Activated T-helper 9 cell treated with anti-CD3 and anti-CD28 coated beads, Interleukin-2, amount 50 U/mL, for 16 hours (primary cell): ENCODE data around the gene DLGAP4.

ENCODE experiments used
- DNase-seq: peaks from one replicate; pipeline ENCODE4 v3.0.0-alpha.2; 2020; ENCODE audit warnings: low read depth

DLGAP4 gene

DNA sequence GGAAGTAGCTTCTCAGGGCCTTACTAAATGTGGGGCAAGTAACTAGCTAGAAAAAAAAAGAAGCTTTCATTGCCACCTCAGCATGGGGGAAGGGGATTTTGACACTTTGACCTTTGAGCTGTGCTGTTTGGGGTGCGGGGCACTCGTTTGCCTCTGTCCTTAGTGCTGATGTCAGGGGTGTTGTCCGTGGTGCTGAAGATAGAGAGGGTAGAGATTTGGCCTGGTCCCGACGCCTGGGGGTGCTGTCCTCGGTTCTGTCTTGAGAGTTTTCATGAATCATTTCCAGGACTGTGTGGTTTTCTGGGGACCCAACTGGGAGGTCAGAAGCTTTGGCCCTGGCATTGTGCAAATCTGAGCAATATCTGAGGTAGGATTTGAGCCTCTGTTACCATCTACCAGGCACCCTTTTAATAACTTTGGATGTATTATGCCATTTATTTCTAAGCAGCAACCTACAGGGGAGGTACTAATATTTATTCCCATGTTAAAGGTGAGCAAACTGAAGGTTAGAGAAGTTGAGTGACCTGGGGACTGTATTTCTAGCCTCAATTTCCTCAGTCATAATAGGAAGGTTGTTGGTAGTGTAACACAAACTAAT is 78.0 kb downstream of the DLGAP4 start:
- no peak for DNase-seq

DNA sequence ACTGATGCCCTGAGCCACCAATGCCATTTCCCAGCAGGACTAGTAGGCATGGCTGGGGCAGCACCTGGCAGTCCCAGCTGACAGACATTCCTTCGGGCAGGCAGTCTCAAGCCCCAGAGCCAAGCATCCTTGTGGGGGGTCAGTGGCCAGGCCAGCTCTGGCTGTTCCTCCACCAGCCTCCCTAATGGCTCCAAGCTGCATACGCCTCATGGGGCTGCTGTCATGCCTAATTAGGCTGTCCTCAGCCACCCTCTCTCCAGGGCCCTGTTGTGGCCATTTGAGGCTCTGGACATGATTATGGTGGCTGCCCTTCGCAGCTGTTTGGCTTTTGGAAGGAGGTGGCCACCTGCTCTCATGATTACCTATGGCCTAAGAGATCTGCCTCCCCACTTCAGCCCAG is 79.4 kb downstream of the DLGAP4 start:
- no peak for DNase-seq

DNA sequence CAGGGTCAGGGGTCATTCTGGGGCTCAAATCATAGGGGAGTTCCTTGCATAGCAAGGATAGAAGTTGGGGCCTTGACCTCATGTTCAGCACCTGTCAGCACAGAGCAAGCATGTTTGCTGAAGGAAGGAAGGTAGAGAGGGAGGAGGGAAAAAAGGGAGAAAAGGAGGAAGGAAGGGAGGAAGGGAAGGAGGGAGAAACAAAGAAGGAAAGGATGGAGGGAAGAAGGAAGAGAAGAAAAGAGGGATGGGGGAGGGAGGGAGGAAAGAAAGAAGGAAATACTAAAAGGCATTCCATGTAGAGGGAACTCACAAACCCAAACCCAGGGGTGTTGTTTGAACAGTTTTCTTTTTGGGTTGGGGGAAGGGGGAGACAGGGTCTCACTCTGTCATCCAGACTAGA is 80.1 kb downstream of the DLGAP4 start:
- no peak for DNase-seq

DNA sequence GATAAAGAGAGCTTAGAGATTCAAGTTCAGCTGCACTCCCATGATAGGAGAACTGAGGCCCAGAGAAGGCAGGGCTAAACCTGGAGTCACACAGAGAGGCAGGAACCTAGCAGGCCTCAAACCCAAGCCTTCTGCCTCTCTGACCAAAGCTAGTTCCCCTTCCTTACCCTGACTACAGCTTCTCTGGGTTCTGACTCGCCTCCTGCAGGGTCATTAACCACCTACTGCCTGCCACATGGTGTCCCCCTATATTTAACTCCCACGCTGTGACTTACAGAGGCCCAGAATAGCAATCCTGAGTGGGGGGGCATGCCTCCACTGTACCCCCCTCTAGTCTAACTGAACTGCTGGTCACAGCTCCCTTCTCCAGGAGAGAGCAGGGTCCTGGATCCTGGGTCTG is 84.1 kb downstream of the DLGAP4 start:
- DNase-seq, result no peak

DNA sequence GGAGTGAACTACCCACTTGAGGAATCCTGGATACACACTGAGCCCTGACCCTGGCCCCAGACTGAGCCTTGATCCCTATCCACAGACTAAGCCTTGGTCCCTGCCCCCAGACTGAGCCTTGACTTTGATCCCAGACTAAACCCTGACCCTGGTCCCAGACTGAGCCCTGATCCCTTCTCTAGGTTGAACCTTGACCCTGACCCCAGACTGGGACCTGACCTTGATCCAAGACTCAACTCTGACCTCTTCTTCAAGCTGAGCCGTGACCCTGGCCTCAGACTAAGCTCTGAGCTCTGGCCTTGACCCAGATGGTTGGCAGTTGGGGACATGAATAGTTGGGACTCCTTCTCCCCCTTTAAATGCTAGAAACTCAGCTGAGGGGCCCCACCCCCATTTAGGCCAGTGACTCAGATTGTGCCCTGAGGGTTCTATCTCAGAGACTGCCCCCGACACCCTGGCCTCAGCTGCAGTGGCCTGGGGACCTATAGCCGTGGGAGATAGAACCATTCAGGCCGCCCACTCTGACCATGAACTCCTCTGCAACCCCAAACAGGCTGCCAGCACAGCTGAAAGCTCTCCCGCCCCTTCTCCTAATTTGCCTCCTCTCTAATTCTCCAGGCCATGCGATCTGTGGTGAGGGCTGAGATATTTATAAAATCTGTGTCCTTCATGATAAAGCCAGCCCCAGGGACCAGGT is 84.7 kb downstream of the DLGAP4 start:
- DNase-seq, result no peak

DNA sequence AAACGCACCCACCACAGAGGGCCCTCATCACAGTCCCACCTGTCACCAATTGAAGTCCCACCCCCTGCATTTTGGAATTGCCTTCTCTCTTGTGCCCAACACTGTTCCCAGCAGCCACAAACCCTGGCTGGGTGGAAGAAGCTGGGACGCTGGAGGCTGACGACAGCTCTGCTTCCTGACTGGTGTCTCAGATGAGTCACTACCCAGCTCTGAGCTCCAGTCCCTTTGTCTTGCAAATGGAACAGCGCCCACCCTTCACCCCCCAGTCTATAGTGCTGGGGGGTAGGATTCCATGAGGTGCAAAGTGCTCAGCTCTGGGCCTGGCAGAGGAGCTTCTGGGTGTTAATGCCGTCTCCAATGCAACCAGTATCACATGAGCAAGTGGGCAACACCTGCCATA is 85.3 kb downstream of the DLGAP4 start:
- DNase-seq, result no peak

DNA sequence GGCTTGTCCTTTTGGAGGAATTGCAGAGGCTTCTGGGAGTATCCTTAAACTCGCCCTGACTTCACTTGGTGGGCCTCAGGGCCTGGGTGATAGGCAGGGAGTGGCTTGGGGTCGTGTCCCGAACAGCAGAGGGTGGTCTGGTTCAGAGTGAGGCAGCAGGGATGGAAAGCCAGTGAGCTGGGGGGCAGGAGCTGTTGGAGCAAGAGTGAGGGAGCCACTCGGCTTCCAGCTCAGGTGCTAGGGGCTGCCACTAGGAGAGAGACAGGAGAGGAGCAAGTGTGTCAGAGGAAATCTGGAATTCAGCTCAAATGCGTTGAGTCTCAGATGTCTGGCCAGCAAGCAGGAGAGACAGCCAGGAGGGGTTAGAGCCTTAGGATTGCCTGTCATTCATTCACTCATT is 85.8 kb downstream of the DLGAP4 start:
- no peak for DNase-seq

DNA sequence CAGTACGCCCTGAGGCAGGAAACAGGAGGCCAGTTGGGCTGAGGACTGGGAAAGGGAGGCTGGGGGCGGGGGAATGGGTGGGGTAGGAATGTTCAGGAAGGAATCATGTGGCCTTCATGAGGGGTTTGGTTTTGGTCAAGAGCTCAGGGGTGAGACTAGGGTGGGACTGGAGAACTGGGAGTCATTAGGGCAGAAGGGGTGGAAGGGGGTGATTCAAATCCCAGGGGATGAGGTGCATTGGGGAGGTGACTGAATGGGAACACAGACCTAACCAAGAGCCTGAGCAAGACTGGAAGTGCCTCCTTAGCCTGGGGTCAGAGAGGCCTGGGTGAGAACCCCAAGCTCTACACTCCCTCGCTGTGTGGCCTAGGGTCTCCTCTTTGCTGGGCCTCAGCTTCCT is 86.8 kb downstream of the DLGAP4 start:
- no peak for DNase-seq

DNA sequence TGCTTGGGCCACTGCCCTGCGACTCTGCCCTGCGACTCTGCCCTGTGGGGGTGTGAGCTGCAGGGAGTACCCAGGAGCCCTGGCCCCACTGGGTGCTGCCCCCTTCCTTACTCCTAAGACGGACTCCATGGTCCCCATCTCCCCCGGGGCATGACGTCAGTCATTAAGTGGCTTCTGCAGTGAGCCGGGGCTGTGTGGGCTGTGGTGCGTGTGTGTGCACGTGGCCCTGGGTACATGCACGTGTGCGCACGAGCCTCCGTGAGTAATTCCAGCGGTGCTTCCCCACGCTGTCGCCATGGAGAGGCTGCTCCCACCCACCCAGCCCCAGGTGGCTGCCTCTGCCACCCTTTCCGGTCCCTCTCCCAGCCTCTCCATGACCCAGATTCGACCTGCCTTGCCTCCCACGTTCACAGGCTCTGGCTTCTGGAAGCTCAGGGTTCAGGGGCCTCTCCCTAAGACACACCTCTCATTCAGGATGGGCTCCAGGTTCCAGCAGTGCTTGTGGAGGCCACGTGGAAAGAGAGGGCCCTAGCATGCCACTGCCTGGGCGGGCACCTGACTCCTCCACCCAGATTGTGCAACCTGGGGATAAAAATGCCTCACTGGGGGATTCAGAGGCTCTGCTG is 88.3 kb downstream of the DLGAP4 start:
- DNase-seq, result no peak

DNA sequence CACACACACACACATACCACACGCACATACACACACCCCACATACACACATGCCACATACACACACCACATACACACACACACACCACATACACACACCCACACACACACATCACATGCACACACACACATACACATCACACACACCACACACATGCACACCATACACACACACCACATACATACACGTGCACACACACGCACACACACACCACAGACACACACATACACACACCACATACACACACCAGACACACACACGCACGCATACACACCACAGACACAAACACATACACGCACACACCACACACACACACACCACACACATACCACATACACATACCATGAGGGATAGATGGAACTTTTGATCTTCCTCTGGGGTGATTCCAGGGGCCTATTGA is 90.2 kb downstream of the DLGAP4 start:
- no peak for DNase-seq

DNA sequence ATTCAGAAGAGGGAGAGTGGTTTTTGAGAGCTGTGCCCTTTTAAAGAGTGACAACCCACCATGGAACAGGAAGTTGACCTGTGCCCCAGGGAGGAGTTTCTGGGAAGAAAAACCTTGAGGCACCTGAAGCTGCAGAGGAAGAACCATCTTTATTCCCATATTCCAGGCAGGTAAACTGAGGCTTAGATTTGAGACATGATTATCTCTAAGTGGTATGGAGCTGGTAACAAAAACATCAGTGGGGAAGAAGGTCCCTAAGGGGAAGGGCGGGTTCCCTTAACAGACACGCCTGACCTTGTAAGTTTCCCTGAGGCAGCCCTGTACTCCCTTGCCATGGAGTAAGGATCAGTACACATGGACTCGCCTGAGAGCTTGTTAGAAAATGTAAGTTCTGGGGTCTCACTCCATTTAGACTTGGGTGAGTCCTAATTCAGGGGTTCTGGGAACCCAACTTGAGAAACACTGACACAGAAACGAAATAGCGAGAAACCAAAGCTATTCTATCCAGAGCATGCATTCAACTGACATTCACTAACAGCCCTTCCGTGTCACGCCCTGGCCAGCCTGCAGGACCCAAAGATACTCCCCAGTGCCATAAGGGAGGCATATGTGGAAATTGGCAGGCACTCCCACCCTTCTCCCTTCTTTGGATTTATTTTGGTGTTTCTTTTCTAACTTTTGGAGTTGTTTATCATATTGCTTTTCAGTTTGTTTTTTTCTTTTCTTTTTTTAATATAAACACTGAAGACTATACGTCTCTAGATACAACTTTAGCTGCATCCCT is 90.9 kb downstream of the DLGAP4 start:
- DNase-seq, result no peak

DNA sequence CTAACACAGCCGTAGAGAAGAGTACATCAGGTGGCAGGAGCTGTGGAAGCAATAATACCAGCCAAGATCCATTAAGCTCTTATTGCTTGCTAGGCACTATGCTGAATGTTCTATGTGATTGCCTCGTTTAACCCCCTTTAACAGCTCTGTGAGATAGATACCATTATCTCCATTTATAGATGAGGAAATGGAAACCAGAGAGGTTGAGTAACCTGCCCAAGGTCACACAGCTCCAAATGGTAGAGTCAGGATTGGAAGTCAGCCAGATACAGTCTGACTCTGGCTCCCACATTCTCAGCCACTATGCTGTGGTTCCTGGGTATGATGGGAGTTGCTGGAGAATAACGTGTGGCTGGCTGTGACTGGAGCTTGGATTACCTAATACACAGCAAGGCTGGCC is 92.4 kb downstream of the DLGAP4 start:
- DNase-seq, result no peak

DNA sequence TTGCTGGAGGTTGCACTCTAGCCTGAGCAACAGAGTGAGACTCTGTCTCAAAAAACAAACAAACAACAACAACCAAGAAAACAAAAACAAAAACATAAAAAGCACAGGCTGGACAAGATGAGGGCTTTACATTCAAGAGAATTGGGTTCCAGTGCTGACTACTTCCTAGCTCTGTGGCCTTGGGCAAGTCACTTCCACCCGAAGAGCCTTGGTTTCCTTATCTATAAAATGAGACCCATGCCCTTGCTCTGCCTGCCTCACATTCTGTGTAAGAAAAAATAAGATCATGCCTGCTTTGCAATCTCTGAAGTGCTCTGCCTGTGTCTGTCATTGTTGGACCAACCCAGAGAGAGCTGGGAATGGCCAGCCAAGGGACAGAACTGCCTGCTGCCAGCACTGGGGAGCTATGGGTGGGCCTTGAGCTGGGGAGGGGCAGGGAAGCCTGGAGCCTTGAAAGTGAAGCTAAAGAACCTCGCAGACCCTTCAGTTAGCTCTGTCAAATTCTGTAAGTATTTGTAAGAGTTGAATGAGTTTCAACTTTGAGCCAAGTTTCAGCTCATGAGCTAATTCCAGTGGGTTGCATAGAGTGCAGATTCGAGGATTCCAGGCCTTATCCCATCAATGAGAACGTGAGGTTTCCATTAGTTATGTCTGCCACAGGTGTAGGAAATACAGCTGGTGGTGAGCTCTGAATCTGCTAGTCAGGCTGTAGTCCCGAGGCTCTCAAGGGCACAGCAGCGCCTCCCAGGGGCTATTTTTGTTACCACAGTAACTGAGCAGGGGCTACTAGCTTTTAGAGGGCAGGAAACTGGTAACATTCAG is 93.2 kb downstream of the DLGAP4 start:
- DNase-seq, result no peak

DNA sequence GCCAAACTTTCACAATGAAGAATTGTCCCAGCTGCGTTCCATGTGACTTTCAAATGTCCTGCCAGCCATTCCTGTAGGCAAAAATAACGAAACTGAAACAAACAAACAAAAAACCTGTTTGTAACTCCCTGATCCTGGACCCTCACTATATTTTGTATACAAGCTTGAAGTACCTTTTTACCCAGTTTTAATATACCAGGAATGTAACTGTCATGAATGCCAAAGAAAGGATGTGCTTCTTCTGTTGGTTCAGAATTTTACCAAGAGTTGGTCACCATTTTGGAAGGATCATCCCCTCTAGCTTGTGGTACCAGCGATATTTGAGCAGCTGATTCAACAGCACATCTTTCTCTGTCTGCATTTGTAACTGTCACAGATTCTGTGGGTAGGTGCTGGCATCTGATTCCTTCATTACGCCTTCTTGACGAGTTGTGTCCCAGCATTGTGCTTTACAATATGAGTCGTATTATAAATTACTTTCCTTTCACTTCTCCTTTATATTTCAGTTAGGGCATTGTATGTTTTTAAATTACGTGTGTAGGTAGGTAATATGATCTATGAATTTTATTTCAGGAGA is 93.9 kb downstream of the DLGAP4 start:
- DNase-seq, result no peak

DNA sequence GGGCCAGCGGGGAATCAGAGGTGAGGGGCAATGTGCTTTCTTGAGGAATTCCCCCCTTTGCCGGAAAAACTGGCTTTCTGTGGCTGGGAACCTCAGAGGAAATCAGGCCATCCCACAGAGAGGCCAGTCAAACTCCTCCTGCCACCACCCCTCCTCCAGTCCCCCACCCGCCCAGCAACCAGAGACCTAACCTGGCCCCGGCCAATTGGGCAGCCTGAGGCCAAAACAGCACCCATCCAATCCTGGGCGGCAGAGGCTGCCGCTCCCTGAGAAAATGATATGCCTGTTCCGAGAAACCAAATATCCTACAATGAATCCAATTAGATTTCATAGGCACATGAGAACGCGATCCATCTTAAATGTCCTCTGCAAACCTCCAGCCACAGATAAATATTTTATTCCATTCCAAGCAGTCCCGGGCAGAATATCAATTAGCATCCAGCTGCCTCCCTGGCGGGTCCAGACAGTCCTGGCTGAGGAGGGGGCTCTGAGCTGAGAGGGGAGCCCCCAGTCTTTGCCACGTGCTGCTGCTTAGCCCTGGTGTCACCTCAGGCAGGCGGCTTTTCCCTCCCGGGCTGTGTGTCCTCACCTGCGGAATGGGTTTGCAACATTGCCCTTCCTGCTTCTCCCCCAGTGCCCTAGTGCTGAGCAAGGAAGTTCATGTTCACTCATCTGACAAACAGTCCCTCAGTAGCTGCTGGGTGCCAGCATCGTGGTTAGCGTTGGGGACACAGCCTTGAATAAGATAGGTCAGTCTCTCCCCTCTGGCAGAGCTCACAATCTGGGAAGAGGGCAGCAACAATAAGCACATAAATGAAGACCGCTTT is 95.0 kb downstream of the DLGAP4 start:
- no peak for DNase-seq

DNA sequence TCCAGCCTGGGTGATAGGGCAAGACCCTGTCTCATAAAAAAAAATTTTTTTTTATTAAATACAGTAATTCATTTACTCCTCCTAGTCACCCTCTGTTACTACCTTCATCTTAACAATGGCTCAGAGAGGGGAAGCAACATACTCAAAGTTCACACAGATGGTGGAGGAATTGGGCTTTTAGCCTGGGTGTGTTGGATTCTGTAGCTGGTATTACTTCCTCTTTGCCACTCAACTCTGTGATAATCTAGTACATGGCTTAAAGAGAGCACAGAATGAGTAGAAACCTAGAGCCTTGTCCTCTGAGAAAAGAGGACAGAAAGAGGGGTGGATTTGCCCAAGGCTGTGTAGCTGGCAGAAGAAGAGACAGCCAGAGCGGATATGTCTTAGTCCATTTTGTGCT is 96.6 kb downstream of the DLGAP4 start:
- DNase-seq, result no peak

DNA sequence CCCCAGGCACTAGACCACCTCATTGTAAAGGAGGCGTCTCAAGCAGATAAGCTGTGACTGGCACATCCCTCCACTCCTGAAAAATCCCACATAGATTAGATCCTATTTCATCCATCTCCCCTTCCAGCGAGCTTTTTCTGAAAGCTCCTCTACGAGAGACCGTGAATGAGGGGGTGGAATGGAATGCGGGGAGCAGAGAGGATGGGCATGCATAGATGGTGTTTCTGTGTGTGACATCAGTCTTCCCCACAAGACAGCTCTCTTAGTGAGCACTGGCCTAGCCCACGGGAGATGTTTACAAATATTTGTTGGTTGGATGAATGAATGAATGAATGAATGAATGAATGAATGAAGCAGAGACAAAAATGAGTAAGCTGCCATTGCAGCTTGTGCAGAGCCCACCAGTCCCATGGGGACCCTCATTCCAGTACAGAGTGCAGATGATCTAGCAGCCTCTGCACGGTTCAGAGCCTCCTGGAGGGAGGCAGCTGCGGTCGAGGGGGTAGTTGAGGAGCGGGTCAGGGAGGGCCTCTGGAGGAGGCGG is 98.4 kb downstream of the DLGAP4 start:
- no peak for DNase-seq

DNA sequence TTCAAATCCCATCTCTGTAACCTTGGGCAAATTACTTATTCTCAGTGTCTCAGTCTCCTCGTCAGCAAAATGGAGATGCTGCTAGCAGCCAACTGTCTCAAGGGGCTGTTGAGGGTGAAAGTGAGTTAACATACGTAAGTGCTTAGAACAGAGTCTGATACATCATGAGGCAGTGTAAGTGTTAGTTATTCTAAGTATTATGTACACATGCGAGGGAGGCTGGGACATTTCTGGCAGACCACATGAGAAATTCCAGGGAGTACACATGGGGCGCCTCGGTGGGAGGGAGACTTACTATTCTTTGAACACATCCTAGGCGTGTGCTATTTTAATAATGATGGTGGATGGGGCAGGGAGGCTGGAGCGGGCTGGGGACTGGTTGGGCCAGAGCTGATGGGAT is 99.1 kb downstream of the DLGAP4 start:
- DNase-seq, result no peak

DNA sequence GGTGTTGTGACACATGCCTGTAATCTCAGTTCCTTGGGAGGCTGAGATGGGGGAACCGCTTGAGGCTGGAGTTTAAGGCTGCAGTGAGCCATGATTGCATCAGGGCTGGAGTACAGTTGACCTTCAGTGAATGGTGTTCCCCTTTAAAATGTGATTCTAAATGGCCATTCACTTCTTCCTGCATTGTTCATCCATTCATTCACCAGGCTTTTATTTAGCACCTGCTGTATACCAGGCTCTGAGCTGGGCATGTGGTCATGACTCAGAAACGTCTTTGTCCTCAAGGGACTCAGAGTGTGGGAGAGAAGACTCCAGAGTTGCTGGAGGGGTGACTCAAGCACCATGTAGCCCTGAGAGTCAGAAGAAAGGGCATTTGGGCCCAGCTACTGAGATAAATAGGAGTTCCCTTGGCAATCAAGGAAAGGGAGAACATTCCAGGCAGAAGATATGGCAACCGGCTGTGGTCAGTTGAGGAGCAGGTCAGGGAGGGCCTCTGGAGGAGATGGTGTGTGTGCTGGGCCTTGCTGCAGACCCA is 101.1 kb downstream of the DLGAP4 start:
- no peak for DNase-seq

DNA sequence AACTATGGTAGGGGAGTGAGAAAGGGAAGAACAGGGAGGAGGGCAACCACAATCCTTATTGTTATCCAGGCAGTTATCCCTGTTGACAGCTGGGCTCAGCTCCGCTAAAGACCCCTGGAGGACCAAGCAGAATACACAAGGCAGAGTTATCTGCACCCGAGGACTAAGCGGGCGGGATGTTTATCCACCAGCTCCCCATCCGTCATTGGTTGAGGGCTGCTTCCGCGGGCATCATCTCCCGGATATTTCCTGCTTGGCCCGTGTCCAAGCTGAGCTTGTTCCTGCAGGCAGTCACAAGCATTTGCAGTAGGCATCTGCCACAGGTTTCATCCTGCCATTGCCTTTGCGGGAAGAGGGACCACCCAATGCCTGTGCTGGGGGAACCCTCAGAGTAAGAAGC is 102.1 kb downstream of the DLGAP4 start:
- no peak for DNase-seq
